ENCODE results near the gene OR51B6.

Gene OR51B6

GRCh38 chr11:5367448-5368074 lies 16.3 kb downstream of the OR51B6 start:
- peaks cover under 1% of the 10 kb centered on the region; the same call in 1 of the 2 replicates for H3K9me3 ChIP-seq (ENCODE audit: insufficient read depth, low read depth, low read length)
- peaks cover 10% of the 10 kb centered on the region for H3K4me1 ChIP-seq (ENCODE audit: insufficient read depth, low read length)
- H3K27ac ChIP-seq (ENCODE audit: low read length), result no peak overlapping the region
- H3K36me3 ChIP-seq (ENCODE audit: insufficient read depth, low read depth, low read length), result no peaks in the 10 kb centered on the region
- H3K9ac ChIP-seq (ENCODE audit: low read depth, low read length), result no peak overlapping the region
- no peak overlapping the region for H3K4me3 ChIP-seq (ENCODE audit: low read length)
- no peaks in the 10 kb centered on the region for H3K27me3 ChIP-seq (ENCODE audit: insufficient read depth, low read length)

- Histone ChIP-seq H3K4me1 (ENCODE audit: insufficient read depth, low read length) (peaks cover 10% of the 10 kb centered on the region), H3K27ac (ENCODE audit: low read length) (no peak overlapping the region), H3K9ac (ENCODE audit: low read depth, low read length) (no peak overlapping the region), H3K9me3 (ENCODE audit: insufficient read depth, low read depth, low read length) (peaks cover 10% of the 10 kb centered on the region), H3K4me3 (ENCODE audit: low read length) (no peak overlapping the region), H3K36me3 (ENCODE audit: insufficient read depth, low read depth, low read length) (no peaks in the 10 kb centered on the region), H3K27me3 (ENCODE audit: insufficient read depth, low read length) (no peaks in the 10 kb centered on the region)
Observed at GRCh38 chr11:5368502-5369043, 17.3 kb downstream of the OR51B6 start.

- Histone ChIP-seq H3K9me3 (ENCODE audit: insufficient read depth, low read depth, low read length) (peaks cover 10% of the 10 kb centered on the region), H3K9ac (ENCODE audit: low read depth, low read length) (no peak overlapping the region)
Observed at GRCh38 chr11:5369789-5370188, 18.5 kb downstream of the OR51B6 start.

GRCh38 chr11:5380740-5381342 lies 29.5 kb downstream of the OR51B6 start:
- no peak overlapping the region for H3K9ac ChIP-seq (ENCODE audit: low read depth, low read length)
- no peaks in the 10 kb centered on the region for H3K27me3 ChIP-seq (ENCODE audit: insufficient read depth, low read length)
- H3K27ac ChIP-seq (ENCODE audit: low read length), result no peak overlapping the region
- H3K36me3 ChIP-seq (ENCODE audit: insufficient read depth, low read depth, low read length), result no peaks in the 10 kb centered on the region
- peaks cover 8% of the 10 kb centered on the region; the same call in 1 of the 2 replicates for H3K4me1 ChIP-seq (ENCODE audit: insufficient read depth, low read length)
- H3K4me3 ChIP-seq (ENCODE audit: low read length), result no peak overlapping the region
- no peaks in the 10 kb centered on the region for H3K9me3 ChIP-seq (ENCODE audit: insufficient read depth, low read depth, low read length)

More at GRCh38 chr11:5369789-5370188, 18.5 kb downstream of the OR51B6 start:
- Histone ChIP-seq H3K27ac (ENCODE audit: low read length) (no peak overlapping the region), H3K4me1 (ENCODE audit: insufficient read depth, low read length) (peaks cover 10% of the 10 kb centered on the region), H3K27me3 (ENCODE audit: insufficient read depth, low read length) (no peaks in the 10 kb centered on the region), H3K36me3 (ENCODE audit: insufficient read depth, low read depth, low read length) (no peaks in the 10 kb centered on the region), H3K4me3 (ENCODE audit: low read length) (no peak overlapping the region)

- H3K4me1 ChIP-seq (ENCODE audit: insufficient read depth, low read length), result peaks cover 17% of the 10 kb centered on the region
- no peak within 1 kb of the TSS for H3K9ac ChIP-seq (ENCODE audit: low read depth, low read length)
- H3K4me3 ChIP-seq (ENCODE audit: low read length), result no peak within 1 kb of the TSS
- H3K9me3 ChIP-seq (ENCODE audit: insufficient read depth, low read depth, low read length), result no peaks in the 10 kb centered on the region
- H3K36me3 ChIP-seq (ENCODE audit: insufficient read depth, low read depth, low read length), result no peaks in the 10 kb centered on the region
- H3K27ac ChIP-seq (ENCODE audit: low read length), result no peak within 1 kb of the TSS
- no peaks in the 10 kb centered on the region for H3K27me3 ChIP-seq (ENCODE audit: insufficient read depth, low read length)
Observed at GRCh38 chr11:5383576-5383975, 32.3 kb downstream of the OR51B6 start, which contains the start of gene OR51M1. Gene OR51M1 (plus strand): TSS chr11:5383812. CDS start chr11:5389399, 5,587 bp downstream.

GRCh38 chr11:5384335-5384734 lies 33.0 kb downstream of the OR51B6 start:
- Histone ChIP-seq H3K4me1 (ENCODE audit: insufficient read depth, low read length) (peaks cover 22% of the 10 kb centered on the region), H3K9me3 (ENCODE audit: insufficient read depth, low read depth, low read length) (no peaks in the 10 kb centered on the region), H3K27me3 (ENCODE audit: insufficient read depth, low read length) (no peaks in the 10 kb centered on the region), H3K36me3 (ENCODE audit: insufficient read depth, low read depth, low read length) (no peaks in the 10 kb centered on the region), H3K9ac (ENCODE audit: low read depth, low read length) (no peak overlapping the region), H3K27ac (ENCODE audit: low read length) (no peak overlapping the region), H3K4me3 (ENCODE audit: low read length) (no peak overlapping the region)

GRCh38 chr11:5390210-5390609 lies 38.9 kb downstream of the OR51B6 start:
- Histone ChIP-seq H3K36me3 (ENCODE audit: insufficient read depth, low read depth, low read length) (no peaks in the 10 kb centered on the region), H3K9ac (ENCODE audit: low read depth, low read length) (no peak overlapping the region), H3K9me3 (ENCODE audit: insufficient read depth, low read depth, low read length) (no peaks in the 10 kb centered on the region), H3K4me1 (ENCODE audit: insufficient read depth, low read length) (peaks cover 14% of the 10 kb centered on the region), H3K4me3 (ENCODE audit: low read length) (no peak overlapping the region), H3K27me3 (ENCODE audit: insufficient read depth, low read length) (no peaks in the 10 kb centered on the region), H3K27ac (ENCODE audit: low read length) (no peak overlapping the region)

GRCh38 chr11:5394091-5394490 lies 42.8 kb downstream of the OR51B6 start:
- H3K27me3 ChIP-seq (ENCODE audit: insufficient read depth, low read length), result no peaks in the 10 kb centered on the region
- no peaks in the 10 kb centered on the region for H3K9me3 ChIP-seq (ENCODE audit: insufficient read depth, low read depth, low read length)
- H3K9ac ChIP-seq (ENCODE audit: low read depth, low read length), result no peak overlapping the region
- H3K4me1 ChIP-seq (ENCODE audit: insufficient read depth, low read length), result no peaks in the 10 kb centered on the region; the same call in 1 of the 2 replicates
- no peak overlapping the region for H3K4me3 ChIP-seq (ENCODE audit: low read length)
- H3K27ac ChIP-seq (ENCODE audit: low read length), result no peak overlapping the region
- H3K36me3 ChIP-seq (ENCODE audit: insufficient read depth, low read depth, low read length), result no peaks in the 10 kb centered on the region

GRCh38 chr11:5398936-5399335 lies 47.6 kb downstream of the OR51B6 start:
- Histone ChIP-seq H3K27me3 (ENCODE audit: insufficient read depth, low read length) (no peaks in the 10 kb centered on the region), H3K9me3 (ENCODE audit: insufficient read depth, low read depth, low read length) (no peaks in the 10 kb centered on the region), H3K4me1 (ENCODE audit: insufficient read depth, low read length) (no peaks in the 10 kb centered on the region), H3K9ac (ENCODE audit: low read depth, low read length) (no peak overlapping the region), H3K36me3 (ENCODE audit: insufficient read depth, low read depth, low read length) (no peaks in the 10 kb centered on the region), H3K27ac (ENCODE audit: low read length) (no peak overlapping the region), H3K4me3 (ENCODE audit: low read length) (no peak overlapping the region)
